Neural cell (in vitro differentiated cells): ENCODE measurements around the gene RGS9BP. TPM values are rescaled to one million over a fixed set of nuclear protein-coding genes. Genes with fewer than 3 reads are reported as not detected.

Experiments used
- H2AFZ ChIP-seq: fragments of 200-600, 300-800 bp; sonication (generic), shearing (Covaris generic); 2 replicates; pipeline ENCODE4 v1.6.0; 2014; ENCODE audit warnings: low read depth, mild to moderate bottlenecking, antibody characterized with exemption, low read length, moderate library complexity
- H3F3A ChIP-seq: fragments of 200-600 bp; shearing (Covaris generic); 2 replicates; pipeline ENCODE4 v1.6.1; 2016; ENCODE audit warnings: mild to moderate bottlenecking, moderate library complexity, mixed read lengths, antibody characterized with exemption, low read length; ENCODE audit not compliant: insufficient read depth, poor library complexity, severe bottlenecking
- H3K27ac ChIP-seq: fragments of 200-600, 300-800 bp; sonication (generic), shearing (Covaris generic); 2 replicates; pipeline ENCODE4 v1.5.1; 2014; ENCODE audit warnings: mild to moderate bottlenecking, low read length, moderate library complexity
- H3K27me3 ChIP-seq: fragments of 300-800, 200-600 bp; sonication (generic), shearing (Covaris generic); 2 replicates; pipeline ENCODE4 v1.6.0; 2014; ENCODE audit warnings: mild to moderate bottlenecking, low read depth, low read length, moderate library complexity; ENCODE audit not compliant: insufficient read depth
- H3K36me3 ChIP-seq: fragments of 300-800, 200-600 bp; sonication (generic), shearing (Covaris generic); 2 replicates; pipeline ENCODE4 v1.5.1; 2014; ENCODE audit warnings: mild to moderate bottlenecking, antibody characterized with exemption, low read length, moderate library complexity; ENCODE audit not compliant: insufficient read depth
- H3K4me2 ChIP-seq: fragments of 300-800, 200-600 bp; sonication (generic), shearing (Covaris generic); 2 replicates; pipeline ENCODE4 v1.6.0; 2014; ENCODE audit warnings: mild to moderate bottlenecking, low read length
- H3K4me3 ChIP-seq: fragments of 300-800, 200-600 bp; sonication (generic), shearing (Covaris generic); 2 replicates; pipeline ENCODE4 v1.5.1; 2014; ENCODE audit warnings: mild to moderate bottlenecking, low read length, moderate library complexity
- H3K79me2 ChIP-seq: fragments of 200-600 bp; shearing (Covaris generic); replicated peaks from 2 replicates; pipeline ENCODE4 v1.6.0; 2014; ENCODE audit warnings: mild to moderate bottlenecking, low read length, moderate library complexity; ENCODE audit not compliant: insufficient read depth
- H3K9ac ChIP-seq: fragments of 300-800, 200-600 bp; sonication (generic), shearing (Covaris generic); 2 replicates; pipeline ENCODE4 v1.6.1; 2016; ENCODE audit warnings: mild to moderate bottlenecking, low read length, mixed read lengths
- H3K9me2 ChIP-seq: fragments of 200-600 bp; shearing (Covaris generic); 2 replicates; pipeline ENCODE4 v1.6.1; 2016; ENCODE audit warnings: mild to moderate bottlenecking, low read length, mixed read lengths; ENCODE audit not compliant: insufficient read depth
- H3K9me3 ChIP-seq: fragments of 200-600, 300-800 bp; sonication (generic), shearing (Covaris generic); 2 replicates; pipeline ENCODE4 v1.6.1; 2016; ENCODE audit warnings: mild to moderate bottlenecking, mixed run types, low read length, moderate library complexity, mixed read lengths
- H4K20me1 ChIP-seq: fragments of 200-600 bp; shearing (Covaris generic); 2 replicates; pipeline ENCODE4 v1.6.1; 2016; ENCODE audit warnings: mild to moderate bottlenecking, mixed run types; ENCODE audit not compliant: insufficient read depth
- EP300 ChIP-seq: fragments of 450-650 bp; conservative IDR thresholded peaks from 2 replicates; pipeline ENCODE4 v1.6.1; 2014; ENCODE audit warnings: antibody characterized with exemption, mild to moderate bottlenecking, moderate library complexity; ENCODE audit not compliant: poor library complexity, severe bottlenecking
- EZH2 ChIP-seq: fragments of 200-600, 300-800 bp; shearing (Covaris generic), sonication (generic); IDR thresholded peaks from 2 replicates; pipeline ENCODE4 v1.6.1; 2014; ENCODE audit warnings: antibody characterized with exemption, low read length, borderline replicate concordance, mild to moderate bottlenecking; ENCODE audit not compliant: insufficient read depth, poor library complexity, severe bottlenecking
- MXI1 ChIP-seq: fragments of 450-650 bp; conservative IDR thresholded peaks from 2 replicates; pipeline ENCODE4 v1.6.1; 2014; ENCODE audit warnings: antibody characterized with exemption, mild to moderate bottlenecking; ENCODE audit not compliant: poor library complexity, severe bottlenecking
- POLR2AphosphoS5 ChIP-seq: IDR thresholded peaks from 2 replicates; pipeline ENCODE4 v1.6.1; 2012
- RAD21 ChIP-seq: fragments of 450-650 bp; conservative IDR thresholded peaks from 2 replicates; pipeline ENCODE4 v1.6.1; 2014; ENCODE audit warnings: antibody characterized with exemption, mild to moderate bottlenecking, moderate library complexity
- REST ChIP-seq: IDR thresholded peaks from 2 replicates; pipeline ENCODE4 v1.6.1; 2012; ENCODE audit warnings: borderline replicate concordance
- SMC3 ChIP-seq: fragments of 450-650 bp; conservative IDR thresholded peaks from 2 replicates; pipeline ENCODE4 v1.6.1; 2014; ENCODE audit warnings: antibody characterized with exemption, mild to moderate bottlenecking, moderate library complexity; ENCODE audit not compliant: poor library complexity
- TAF1 ChIP-seq: IDR thresholded peaks from 2 replicates; pipeline ENCODE4 v1.6.1; 2012; ENCODE audit warnings: low read depth
- polyA plus RNA-seq: library from polyadenylated mRNA; depleted of rRNA; stranded (reverse); fragments of >200 nt; gene quantifications from 2 replicates; pipeline ENCODE4 v1.2.3, GENCODE V29; 2014
- TF ChIP-seq, protein P1 (sequence below): fragments of 450-650 bp; IDR thresholded peaks from 2 replicates; pipeline ENCODE4 v1.5.1; 2014; ENCODE audit warnings: antibody characterized with exemption, mild to moderate bottlenecking, moderate library complexity; ENCODE audit not compliant: poor library complexity, severe bottlenecking

Gene RGS9BP
- polyA plus RNA-seq, 1 donor from 2014 or later, result not detected

DNA sequence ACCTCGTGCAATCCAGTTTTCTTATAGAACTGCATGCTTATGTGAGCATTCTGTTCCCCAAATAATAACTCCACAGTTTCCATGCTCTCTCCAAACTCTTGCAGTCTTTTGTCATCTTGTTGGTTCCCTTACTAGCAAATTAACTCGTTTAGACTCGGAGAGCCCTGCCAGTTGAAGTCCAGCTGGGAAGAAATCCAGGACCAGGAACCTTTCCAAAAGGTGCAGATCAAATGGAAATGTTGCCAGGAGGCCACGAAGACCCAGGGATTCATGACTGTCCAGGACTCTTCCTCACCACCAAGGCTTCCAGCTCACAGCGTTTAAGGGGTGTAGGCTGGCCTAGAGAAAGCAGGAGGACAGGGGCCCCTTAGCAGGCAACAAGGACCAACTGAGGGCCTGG lies 41.8 kb downstream of the RGS9BP start:
- TF ChIP-seq, protein P1, sequence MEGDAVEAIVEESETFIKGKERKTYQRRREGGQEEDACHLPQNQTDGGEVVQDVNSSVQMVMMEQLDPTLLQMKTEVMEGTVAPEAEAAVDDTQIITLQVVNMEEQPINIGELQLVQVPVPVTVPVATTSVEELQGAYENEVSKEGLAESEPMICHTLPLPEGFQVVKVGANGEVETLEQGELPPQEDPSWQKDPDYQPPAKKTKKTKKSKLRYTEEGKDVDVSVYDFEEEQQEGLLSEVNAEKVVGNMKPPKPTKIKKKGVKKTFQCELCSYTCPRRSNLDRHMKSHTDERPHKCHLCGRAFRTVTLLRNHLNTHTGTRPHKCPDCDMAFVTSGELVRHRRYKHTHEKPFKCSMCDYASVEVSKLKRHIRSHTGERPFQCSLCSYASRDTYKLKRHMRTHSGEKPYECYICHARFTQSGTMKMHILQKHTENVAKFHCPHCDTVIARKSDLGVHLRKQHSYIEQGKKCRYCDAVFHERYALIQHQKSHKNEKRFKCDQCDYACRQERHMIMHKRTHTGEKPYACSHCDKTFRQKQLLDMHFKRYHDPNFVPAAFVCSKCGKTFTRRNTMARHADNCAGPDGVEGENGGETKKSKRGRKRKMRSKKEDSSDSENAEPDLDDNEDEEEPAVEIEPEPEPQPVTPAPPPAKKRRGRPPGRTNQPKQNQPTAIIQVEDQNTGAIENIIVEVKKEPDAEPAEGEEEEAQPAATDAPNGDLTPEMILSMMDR, result no peak
- TF ChIP-seq EP300 (no peak), SMC3 (no peak), REST (no peak), MXI1 (no peak), POLR2AphosphoS5 (no peak), EZH2 (no peak), TAF1 (no peak), RAD21 (no peak)

GRCh38 chr19:32718286-32718685 lies 42.6 kb downstream of the RGS9BP start:
- no peak overlapping the region for H2AFZ ChIP-seq
- H3K79me2 ChIP-seq, result no peaks in the 10 kb centered on the region
- no peaks in the 10 kb centered on the region for H3K36me3 ChIP-seq
- H3K9ac ChIP-seq, result no peak overlapping the region
- no peaks in the 10 kb centered on the region for H3K9me2 ChIP-seq
- no peak overlapping the region for H3K27ac ChIP-seq
- TF ChIP-seq POLR2AphosphoS5 (no peak), EZH2 (no peak), SMC3 (no peak), TAF1 (no peak)
- H3K4me2 ChIP-seq, result no peak overlapping the region
- no peaks in the 10 kb centered on the region for H4K20me1 ChIP-seq
- no peaks in the 10 kb centered on the region for H3F3A ChIP-seq
- H3K4me3 ChIP-seq, result no peak overlapping the region
- no peaks in the 10 kb centered on the region for H3K27me3 ChIP-seq
- no peaks in the 10 kb centered on the region for H3K9me3 ChIP-seq

More for the DNA sequence above, 41.8 kb downstream of the RGS9BP start:
- no peaks in the 10 kb centered on the region for H3F3A ChIP-seq
- no peak overlapping the region for H3K9ac ChIP-seq
- no peaks in the 10 kb centered on the region for H3K27me3 ChIP-seq
- H3K4me3 ChIP-seq, result no peak overlapping the region
- H3K79me2 ChIP-seq, result no peaks in the 10 kb centered on the region
- no peaks in the 10 kb centered on the region for H3K9me3 ChIP-seq
- no peak overlapping the region for H2AFZ ChIP-seq
- H3K4me2 ChIP-seq, result no peak overlapping the region
- H3K9me2 ChIP-seq, result no peaks in the 10 kb centered on the region
- no peaks in the 10 kb centered on the region for H4K20me1 ChIP-seq
- H3K36me3 ChIP-seq, result no peaks in the 10 kb centered on the region
- no peak overlapping the region for H3K27ac ChIP-seq

DNA sequence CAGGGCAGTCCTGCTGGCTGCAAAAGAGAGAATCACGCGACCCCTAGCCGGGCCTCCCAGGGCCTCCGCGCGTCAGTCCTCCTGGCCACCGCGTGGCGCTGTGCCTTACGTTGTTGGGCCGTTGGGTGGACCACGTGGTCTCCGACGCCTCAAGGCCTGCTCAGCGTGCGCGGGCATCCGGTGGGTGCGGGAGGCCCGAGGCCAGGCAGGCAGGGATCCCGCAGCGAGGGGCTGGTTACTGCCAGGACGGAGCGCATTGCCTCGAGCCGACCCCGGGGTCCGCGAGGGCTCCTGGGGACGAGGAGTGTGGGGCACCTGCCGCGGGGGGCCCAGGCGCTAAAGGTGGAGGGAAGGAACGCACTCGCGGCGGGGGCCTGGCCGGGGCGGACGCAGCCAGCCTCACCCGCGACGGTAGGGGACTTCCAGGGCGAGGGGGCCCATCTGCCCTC lies 44.0 kb downstream of the RGS9BP start, which contains the start of gene TDRD12:
TSS of gene TDRD12 (plus strand) at position 157 of the 449 bp plus-strand sequence. CDS start 306 bp downstream, outside the sequence.
- H3K9me2 ChIP-seq, result no peaks in the 10 kb centered on the region
- no peaks in the 10 kb centered on the region for H3K9me3 ChIP-seq
- no peaks in the 10 kb centered on the region for H3F3A ChIP-seq
- H3K27me3 ChIP-seq, result no peaks in the 10 kb centered on the region
- no peaks in the 10 kb centered on the region for H3K79me2 ChIP-seq
- no peak within 1 kb of the TSS for H3K4me2 ChIP-seq
- TF ChIP-seq TAF1, result no peak
- TF ChIP-seq EZH2, result no peak
- no peak for TF ChIP-seq EP300
- no peak for TF ChIP-seq MXI1
- TF ChIP-seq POLR2AphosphoS5, result no peak
- TF ChIP-seq, protein P1, result no peak
- no peak for TF ChIP-seq REST
- TF ChIP-seq SMC3, result no peak
- no peak within 1 kb of the TSS for H3K9ac ChIP-seq
- no peaks in the 10 kb centered on the region for H4K20me1 ChIP-seq
- no peak within 1 kb of the TSS for H3K27ac ChIP-seq
- no peaks in the 10 kb centered on the region for H3K36me3 ChIP-seq
- H2AFZ ChIP-seq, result no peak within 1 kb of the TSS
- H3K4me3 ChIP-seq, result no peak within 1 kb of the TSS
